Measurements from ENCODE around the gene SARS1.

DNA sequence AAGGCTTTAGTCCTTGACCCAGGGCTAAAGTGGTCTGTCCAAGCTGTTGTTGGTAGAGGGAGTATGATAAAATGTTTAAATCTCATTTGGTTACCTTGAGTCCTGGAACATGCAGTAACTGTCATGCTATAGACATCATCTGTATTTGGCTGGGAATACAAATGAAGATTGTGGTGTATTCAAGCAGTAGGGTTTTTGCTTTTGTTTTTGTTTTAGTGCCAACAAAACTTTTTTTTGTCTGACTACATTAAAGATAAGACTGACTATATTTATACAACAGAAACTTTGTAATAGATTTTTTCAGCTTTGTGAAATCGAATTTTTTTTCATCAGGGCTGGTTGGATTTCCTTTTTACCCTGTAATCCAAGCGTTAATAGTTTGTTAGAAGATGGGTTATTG, 7.4 kb upstream of the SARS1 start:
- TF ChIP-seq EZH2phosphoT487 (IDR thresholded peaks at IDR 0.05; ENCODE audit: borderline replicate concordance) = no peak
- TF ChIP-seq, protein P1, sequence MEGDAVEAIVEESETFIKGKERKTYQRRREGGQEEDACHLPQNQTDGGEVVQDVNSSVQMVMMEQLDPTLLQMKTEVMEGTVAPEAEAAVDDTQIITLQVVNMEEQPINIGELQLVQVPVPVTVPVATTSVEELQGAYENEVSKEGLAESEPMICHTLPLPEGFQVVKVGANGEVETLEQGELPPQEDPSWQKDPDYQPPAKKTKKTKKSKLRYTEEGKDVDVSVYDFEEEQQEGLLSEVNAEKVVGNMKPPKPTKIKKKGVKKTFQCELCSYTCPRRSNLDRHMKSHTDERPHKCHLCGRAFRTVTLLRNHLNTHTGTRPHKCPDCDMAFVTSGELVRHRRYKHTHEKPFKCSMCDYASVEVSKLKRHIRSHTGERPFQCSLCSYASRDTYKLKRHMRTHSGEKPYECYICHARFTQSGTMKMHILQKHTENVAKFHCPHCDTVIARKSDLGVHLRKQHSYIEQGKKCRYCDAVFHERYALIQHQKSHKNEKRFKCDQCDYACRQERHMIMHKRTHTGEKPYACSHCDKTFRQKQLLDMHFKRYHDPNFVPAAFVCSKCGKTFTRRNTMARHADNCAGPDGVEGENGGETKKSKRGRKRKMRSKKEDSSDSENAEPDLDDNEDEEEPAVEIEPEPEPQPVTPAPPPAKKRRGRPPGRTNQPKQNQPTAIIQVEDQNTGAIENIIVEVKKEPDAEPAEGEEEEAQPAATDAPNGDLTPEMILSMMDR (conservative IDR thresholded peaks at IDR 0.05; ENCODE audit: low read length) = no peak

Measured in Loucy (cell line).